T-helper 2 cell (primary cell): ENCODE measurements around the gene CEP112.
"Not testable (repeated sequence)": the region's sequence is repeated elsewhere in the genome, so short reads cannot be mapped to it uniquely, and the experiment has no call there.

ENCODE experiments used
- DNase-seq, 5 experiments: peaks; one replicate each; pipeline versions ENCODE4 v3.0.0 to v3.0.0-alpha.2; 2012 to 2022

CEP112 gene

DNA sequence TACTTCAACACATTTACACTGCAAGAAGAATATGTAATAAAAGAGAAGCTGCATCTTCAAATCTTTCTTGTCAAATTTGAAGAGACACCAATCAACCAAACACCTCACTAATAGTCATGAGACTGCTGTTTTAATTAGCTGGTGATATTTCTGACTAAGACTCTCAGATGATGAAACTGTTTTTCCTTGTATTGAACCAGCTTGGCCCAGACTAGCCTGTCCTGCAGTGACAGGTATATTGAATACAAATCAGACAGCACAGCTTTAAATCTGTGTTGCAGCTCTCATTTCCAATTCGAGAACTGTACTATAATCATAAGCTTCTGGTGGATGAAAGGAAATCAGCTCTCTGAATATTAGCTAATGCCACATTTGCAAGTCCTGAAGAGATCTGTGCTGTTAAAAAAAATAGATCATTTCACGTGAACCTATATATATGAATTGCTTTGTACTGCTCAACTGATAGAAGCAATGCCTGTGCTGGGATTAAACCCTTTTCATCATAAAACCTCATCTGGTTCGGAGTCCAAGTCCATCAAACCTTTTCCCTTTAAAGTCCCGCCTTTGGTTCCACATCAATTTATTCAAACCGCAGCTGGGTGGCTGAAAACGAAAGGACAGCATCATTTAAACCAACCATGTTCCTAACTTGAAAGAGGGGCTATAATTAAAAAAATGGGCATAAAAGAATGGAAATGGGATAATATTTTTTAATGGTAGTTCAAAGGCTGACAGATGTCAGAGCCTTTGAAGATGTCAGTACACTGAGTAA, 306.2 kb downstream of the CEP112 start:
- DNase-seq, result no peak

DNA sequence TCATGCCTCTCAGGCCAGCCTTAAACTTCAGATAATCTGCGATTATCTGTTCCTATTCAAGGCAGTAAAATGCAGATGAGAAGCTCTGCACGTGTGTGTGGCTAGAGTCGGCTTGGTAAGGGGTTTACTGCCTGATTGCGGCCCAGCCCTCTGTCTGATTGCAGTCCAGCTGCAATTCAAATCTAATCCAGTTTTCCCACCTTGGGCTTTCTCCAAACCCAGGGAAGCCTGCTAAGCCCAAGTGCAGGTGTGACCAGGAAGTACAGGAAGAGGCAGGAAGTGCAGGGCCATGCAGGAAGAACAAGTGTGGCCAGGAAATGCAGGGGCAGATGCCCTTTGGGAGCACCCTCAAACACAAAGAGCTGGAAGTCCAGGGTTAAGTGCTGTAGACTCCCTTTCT, 314.9 kb downstream of the CEP112 start:
- DNase-seq, result no peak

DNA sequence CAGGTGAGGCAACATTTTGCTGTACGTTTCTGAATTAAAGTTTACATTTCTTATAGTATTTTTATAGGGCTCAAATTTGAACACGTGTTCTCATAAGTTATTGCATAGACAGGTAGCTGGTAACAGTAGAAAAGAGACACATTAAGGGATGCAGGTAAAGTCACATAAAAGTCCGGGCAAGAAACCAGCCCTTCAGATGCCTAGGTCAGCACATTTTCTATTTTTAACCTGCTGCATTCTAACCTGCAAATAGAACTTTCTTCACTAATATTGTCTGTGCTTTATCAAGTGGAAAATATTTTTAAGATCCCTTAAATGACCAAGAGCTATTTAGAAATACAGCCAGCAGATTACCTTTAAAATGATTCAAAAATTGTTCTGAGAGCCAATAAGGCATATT, 323.1 kb downstream of the CEP112 start:
- DNase-seq, result no peak

DNA sequence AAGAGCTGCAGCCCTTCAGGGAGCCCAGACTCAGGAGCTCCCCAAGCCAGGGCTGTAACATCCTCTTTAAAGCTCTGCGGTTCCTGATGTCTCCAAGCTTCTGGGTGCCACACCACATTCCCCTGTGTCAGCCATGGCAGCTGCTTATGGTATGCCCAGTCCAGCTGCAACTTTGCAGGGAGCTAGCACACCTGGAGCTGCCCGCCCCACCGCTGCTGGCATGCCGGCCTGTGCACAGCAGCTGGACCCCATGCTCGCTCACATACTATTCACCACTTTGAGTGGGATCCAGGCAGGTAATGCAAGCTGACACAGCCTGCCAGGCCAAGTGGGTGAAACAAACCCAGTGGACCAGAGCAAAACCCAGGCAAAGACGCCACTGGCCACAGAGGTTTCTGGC, 324.9 kb downstream of the CEP112 start:
- no peak for DNase-seq

DNA sequence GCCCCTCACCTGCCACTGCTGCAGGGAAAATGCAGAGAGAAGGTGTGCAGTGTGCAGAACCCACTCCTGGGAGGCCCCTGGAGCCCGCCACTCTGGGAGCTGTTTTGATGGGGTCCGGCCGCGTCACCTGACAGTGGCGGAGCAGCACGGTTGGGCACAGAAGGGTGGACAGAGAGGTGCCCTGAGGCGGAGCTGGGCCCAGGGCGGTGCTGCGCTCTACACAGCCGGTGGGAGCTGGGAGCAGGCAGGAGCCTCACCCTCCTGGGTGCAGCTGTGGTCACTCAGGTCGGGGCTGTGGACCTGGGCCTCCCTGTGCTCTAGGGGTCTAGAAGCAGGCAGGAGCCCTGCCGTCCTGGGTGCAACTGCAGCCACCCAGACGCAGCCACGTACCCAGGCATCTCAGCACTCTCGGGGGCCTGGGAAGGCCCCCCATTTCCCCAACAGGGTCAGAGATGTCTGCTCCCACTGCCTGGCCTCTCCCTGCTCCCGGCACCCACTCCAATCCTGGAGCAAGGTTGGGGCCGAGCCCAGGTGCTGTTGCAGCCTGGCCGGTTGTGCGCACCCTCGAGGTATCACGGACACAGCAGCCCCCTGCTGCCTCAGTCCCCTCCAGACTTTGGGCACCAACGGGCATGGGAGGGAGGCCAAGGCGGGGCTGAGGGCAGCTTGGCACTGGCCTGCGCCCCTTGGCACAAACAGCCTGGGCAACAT, 326.1 kb downstream of the CEP112 start:
- DNase-seq, result no peak

DNA sequence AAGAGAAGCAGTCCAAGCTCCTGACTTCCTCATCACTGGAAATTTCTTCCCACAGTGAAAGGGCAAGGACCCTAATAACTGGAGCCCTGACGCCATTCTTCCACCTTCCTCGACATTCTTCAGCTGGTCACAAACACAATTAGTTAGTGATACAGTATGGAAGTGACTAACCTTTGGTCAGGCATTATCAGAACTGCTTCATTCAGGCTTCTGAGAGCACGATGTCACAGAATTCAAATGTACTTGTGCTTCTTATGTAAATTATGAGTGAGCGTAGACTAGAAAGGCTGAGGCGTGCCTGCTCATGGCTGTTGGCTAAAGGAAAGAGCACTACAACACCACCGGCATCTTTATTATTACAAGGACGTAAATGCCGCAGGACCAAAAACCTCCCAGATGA, 327.5 kb downstream of the CEP112 start:
- no peak for DNase-seq

DNA sequence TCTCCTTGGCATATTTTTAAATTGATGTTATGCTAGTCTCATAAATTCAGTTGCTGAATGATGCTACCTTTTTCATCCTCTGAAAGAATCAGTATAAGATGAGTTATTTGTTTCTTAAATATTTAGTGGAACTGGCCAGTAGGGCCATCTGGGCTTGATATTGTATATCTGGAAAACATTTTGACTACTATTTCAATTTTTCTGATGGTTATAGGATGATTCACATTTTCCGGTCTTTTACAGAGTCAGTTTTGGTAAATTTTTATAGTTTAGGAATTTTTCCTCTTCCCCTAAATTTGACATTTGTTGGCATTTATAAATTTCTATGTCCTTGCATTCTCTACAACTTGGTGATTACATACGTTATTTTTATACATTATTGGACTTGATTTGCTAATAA, 334.2 kb downstream of the CEP112 start:
- DNase-seq, result no peak

DNA sequence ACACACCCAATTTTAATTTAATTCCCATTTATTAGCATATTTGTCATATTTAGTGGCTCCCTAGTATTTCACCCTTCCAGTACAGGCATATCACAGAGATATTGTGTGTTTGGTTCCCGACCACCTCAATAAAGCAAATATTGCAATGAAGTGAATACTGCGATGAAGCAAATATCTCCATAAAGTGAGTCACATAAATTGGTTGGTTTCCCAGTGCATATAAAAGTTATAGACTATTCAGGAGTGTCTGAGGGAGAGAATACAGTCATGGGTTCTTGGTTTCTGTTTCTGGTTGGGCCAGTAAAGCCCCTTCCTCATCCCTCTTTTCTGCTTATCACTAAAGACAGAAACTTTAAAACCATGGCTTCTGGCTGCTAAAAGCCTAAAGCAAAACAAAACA, 335.1 kb downstream of the CEP112 start:
- no peak for DNase-seq

DNA sequence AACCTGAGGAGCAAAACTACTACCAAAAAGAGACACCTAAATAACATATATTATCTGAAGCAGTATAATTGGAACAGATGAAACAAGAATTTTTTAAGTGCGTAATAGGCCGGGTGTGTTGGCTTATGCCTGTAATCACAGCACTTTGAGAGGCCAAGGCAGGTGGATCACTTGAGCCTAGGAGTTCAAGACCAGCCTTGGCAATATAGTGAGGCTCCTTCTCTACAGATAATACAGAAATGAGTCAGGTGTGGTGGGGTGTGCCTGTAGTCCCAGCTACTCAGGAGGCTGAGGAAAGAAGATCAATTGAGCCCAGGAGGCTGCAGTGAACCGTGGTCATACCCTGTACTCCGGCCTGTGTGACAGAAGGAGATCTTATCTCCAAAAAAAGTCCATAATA, 336.3 kb downstream of the CEP112 start:
- DNase-seq, result no peak

DNA sequence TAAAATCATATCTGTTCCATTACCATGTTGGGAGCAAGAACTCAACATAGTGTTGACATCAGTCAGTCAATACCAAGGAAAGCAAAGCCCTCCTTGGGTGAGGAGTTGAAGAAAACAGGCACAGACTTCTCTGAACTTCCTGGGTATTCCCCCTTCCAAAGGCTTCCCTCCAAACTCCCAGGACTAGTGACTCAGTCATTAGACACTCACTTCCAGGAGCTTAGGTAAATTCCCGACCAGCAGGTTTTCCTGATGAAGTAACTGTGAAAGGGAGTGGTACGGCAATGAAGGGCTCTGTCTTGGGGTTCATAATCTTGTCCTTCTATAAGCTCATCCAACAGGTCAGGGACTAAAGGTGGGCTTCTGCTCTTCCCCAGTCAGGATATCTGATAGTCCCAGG, 336.7 kb downstream of the CEP112 start:
- DNase-seq, result no peak

DNA sequence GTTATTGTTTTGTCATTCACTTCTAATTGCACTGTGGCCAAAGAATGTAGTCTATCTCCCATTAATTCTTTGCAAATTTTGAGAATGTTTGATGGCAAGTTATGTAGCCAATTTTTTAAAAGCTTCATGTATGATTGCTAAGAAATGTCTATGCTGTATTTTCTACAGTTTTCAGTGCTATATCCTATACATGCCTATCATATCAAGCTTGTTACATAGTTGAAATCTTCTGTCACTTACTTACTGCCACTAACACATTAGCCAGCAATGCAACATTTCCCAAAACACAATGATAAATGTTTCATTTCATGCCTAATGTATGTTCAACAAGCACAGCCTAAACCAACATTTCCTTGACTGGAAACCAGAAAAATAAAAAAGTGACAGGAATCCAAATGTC, 338.1 kb downstream of the CEP112 start:
- DNase-seq, result no peak

DNA sequence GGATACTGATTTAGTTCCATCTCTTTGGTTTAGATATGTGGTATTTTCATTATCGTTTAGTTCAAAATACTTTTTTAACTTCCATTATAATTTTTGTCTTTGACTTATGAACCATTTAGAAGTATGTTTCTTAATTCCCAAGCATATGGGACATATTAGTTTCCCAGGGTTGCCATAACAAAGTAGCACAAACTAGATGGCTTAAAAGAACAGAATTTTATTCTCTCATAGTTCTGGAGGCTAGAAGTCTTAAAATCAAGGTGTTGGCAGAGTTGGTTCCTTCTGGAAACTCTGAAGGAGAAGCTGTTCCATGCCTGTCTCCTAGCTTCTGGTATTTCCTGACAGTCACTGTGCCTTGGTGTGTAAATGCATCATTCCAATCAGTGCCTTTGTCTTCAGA, 339.0 kb downstream of the CEP112 start:
- DNase-seq, result no peak

DNA sequence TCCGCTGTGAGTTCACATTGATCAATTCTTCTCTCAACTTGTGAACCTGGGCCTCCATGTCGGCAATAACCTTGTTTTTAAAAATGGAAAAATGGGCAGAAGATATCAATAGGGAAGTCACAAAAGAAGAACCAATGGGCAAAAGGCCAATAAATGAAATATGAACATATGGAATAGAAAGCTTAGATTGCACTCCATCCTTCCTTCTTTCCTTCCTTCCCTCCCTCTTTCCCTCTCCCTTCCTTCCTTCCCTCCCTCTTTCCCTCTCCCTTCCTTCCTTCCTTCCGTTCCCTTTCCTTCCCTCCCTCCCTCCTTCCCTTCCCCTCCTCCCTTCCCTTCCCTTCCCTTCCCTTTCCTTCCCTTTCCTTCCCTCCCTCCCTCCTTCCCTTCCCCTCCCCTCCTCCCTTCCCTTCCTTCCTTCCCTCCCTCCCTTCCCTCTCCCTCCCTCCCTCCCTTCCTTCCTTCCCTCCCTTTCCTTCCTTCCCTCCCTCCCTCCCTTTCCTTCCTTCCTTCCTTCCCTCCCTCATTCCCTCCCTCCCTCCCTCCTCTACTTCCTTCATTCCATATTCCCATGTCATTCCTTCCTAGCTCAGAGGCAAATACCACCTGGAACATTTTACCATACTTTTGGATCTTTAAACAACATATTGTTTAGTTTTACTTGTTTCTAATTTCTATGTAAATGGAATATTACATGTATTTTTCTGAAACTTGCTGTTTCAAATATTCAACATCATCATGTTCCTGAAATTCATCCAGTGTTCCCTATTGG, 339.8 kb downstream of the CEP112 start:
- no peak for DNase-seq

DNA sequence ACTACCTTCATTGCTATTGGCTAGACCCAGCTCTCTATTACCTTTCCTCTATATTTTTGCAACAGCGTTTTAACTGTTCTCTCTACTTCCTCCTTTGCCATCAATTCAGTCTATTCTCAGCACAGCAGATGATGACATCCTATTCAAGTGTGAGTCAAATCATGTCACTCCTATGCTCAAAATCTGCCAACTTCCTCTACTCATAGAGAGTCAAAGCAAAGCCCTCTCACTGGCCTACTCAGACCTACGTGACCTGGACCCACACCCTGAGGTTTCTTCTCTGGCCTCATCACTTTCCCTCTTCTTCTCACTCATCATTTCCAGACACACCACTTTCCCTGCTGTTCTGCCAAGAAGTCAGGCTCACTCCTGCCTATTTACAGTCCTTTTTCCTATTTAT, 341.4 kb downstream of the CEP112 start:
- DNase-seq, result peak in 1 of 5 experiments; percentile 62

DNA sequence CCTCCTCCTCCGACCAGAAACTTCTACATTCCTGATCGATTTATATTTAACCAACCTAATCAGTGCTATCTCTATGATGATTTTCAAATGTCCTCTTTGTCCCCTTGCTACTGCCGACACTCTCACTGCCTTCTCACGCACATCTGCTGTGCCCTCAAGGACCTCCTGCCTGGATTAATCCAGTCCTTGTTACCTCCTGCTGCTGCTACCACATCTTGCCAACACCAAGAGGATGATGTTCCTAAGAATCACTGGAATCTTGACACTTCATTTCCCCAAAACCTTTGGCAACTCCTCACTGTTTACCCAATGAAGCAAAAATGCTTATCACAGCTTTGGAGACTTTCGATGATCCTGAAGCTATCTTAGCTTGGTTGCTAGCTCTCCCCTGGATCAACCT, 343.2 kb downstream of the CEP112 start:
- no peak for DNase-seq

DNA sequence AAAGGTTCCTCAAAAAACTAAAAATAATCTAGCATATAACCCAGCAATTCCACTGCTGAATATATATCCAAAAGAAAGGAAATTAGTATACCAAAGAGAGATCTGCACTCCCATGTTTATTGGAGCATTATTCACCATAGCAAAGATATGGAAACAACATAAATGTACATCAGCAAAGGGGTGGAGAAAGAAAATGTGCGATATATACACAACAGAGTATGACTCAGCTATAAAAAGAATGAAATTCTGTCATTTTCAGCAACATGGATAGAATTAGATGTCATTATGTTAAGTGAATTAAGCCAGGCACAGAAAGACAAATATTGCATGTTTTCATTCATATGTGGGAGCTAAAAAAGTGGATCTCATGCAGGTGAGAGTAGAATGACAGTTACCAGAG, 350.8 kb downstream of the CEP112 start:
- no peak for DNase-seq

DNA sequence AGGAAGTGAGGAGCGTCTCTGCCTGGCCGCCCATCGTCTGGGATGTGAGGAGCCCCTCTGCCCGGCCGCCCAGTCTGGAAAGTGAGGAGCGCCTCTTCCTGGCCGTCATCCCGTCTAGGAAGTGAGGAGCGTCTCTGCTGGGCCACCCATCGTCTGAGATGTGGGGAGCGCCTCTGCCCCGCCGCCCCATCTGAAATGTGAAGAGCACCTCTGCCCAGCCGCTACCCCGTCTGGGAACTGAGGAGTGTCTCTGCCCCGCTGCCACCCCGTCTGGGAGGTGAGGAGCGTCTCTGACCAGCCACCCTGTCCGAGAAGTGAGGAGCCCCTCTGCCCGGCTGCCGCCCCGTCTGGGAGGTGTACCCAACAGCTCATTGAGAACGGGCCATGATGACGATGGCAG, 354.7 kb downstream of the CEP112 start:
- not testable (repeated sequence) for DNase-seq

DNA sequence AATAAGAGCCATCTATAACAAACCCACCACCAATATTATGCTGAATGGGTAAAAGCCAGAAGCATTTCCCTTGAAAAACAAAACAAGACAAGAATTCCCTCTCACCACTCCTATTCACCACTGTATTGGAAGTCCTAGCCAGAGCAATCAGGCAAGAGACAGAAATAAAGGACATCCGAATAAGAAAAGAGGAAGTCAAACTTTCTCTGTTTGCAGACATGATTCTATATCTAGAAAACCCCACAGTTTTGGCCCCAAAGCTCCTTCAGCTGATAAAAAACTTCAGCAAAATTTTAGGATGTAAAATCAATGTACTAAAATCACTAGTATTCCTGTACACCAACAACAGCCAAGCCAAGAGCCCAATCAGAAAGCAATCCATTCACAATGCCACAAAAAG, 358.7 kb downstream of the CEP112 start:
- DNase-seq, result no peak

DNA sequence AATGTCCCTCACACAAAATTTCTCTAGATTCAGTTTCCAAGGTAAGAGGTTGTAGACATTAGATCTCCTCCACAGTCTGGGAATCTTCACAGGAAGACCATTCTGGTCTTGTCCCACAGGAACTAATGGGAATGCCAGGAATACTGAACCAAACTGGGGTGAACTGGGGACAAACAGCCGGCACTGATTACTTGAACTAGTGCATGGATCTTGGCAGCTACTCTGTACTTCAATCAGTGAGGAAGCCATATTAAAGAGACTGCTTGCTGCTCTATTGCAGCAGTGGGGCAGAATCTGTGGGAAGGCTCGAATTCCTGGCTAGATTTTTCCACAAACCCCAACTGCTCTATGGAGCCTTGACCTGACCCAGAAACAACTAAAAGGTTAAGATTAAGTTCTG, 361.6 kb downstream of the CEP112 start:
- no peak for DNase-seq

DNA sequence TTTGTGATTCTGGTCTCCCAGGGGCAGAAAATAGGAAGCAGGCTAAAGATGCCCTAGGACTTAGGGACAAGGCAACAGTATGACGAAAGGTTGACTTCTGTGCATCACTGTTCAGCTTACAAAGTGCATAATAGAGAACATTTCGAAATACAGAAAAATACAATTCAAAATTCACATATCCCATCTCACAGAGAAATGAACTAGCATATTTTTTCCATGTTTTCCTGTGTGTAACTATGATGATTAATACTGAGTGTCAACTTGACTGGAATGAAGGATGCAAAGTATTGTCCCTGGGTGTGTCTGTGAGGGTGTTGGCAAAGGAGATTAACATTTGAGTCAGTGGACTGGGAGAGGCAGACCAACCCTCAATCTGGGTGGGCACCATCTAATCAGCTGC, 365.4 kb downstream of the CEP112 start:
- not testable (repeated sequence) for DNase-seq

DNA sequence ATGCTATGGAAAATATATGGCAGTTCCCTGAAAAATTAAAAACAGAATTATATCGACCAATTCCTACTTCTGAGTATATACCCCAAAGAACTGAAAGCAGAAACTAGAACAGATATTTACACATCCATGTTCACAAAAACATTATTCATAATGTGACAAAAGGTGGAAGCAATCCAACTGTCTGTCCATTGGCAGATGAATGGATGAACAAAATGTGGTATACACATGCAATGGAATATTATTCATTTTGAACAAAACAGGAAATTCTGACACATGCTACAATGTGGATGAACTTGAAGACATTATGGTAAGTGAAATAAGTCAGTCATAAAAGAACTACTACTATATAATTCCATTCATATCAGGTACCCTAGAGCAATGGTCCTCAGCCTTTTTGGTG, 367.0 kb downstream of the CEP112 start:
- DNase-seq, result no peak

DNA sequence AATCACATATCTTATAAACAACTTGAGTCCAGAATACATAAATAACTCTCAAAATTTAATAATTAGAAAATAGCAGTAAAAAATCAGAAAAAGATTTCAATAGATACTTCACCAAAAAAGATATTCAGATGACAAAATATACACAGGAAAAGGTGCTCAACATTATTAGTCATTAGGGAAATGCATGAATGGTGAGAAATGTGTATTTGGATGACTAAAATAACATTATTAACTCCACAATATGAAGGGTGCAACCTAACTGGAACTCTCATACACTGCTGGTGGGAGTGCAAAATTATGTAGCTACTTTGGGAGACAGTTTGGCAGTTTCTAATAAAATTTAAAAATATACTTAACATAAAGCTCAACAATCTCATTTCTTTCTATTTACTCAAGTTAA, 368.2 kb downstream of the CEP112 start:
- DNase-seq, result no peak

DNA sequence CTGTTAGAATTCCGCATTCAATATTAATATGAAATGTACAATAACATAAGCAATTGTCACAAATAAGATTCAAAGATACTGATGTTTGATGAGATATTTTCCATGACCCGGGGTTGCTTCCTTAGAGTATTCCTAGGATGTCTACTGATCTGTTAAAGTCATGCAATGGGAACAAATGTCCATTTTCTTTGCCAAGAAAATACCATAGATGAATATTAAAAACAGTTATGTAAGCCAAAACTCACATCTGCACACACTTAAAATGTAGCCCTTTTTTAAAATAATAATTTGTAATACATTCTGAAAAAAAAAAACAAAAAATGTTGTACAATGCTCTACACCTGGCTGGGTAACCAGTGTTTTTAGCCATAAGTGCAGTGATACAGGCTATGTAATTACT, 371.1 kb downstream of the CEP112 start:
- DNase-seq, result no peak

DNA sequence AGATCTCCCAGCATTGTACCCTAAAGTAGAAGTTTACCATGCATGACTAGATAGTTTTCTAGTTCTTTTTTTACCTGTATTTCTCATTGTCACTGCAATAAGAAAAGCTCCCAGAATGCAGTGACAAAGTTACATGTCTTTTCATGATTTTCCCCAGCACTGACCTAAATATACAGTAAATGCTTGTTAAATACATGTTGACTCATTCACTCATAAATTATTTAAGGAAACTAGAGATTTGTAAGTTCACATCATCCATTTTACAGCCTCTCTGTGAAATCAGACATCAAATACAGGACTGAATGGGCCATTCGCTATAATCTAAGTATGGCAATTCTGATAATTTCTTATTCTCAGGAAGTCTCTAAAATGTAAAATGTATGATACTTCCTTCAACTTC, 371.6 kb downstream of the CEP112 start:
- DNase-seq, result no peak
